Neural cell (in vitro differentiated cells): ENCODE data around the gene IRF2BPL. TPM values are rescaled to one million over a fixed set of nuclear protein-coding genes. Genes with fewer than 3 reads are reported as not detected.

Experiments
- H2AFZ ChIP-seq: fragments of 200-600, 300-800 bp; sonication (generic), shearing (Covaris generic); 2 replicates; pipeline ENCODE4 v1.6.0; 2014; ENCODE audit warnings: low read depth, mild to moderate bottlenecking, antibody characterized with exemption, low read length, moderate library complexity
- H3F3A ChIP-seq: fragments of 200-600 bp; shearing (Covaris generic); 2 replicates; pipeline ENCODE4 v1.6.1; 2016; ENCODE audit warnings: mild to moderate bottlenecking, moderate library complexity, mixed read lengths, antibody characterized with exemption, low read length; ENCODE audit not compliant: insufficient read depth, poor library complexity, severe bottlenecking
- H3K27ac ChIP-seq: fragments of 200-600, 300-800 bp; sonication (generic), shearing (Covaris generic); 2 replicates; pipeline ENCODE4 v1.5.1; 2014; ENCODE audit warnings: mild to moderate bottlenecking, low read length, moderate library complexity
- H3K27me3 ChIP-seq: fragments of 300-800, 200-600 bp; sonication (generic), shearing (Covaris generic); 2 replicates; pipeline ENCODE4 v1.6.0; 2014; ENCODE audit warnings: mild to moderate bottlenecking, low read depth, low read length, moderate library complexity; ENCODE audit not compliant: insufficient read depth
- H3K36me3 ChIP-seq: fragments of 300-800, 200-600 bp; sonication (generic), shearing (Covaris generic); 2 replicates; pipeline ENCODE4 v1.5.1; 2014; ENCODE audit warnings: mild to moderate bottlenecking, antibody characterized with exemption, low read length, moderate library complexity; ENCODE audit not compliant: insufficient read depth
- H3K4me2 ChIP-seq: fragments of 300-800, 200-600 bp; sonication (generic), shearing (Covaris generic); 2 replicates; pipeline ENCODE4 v1.6.0; 2014; ENCODE audit warnings: mild to moderate bottlenecking, low read length
- H3K4me3 ChIP-seq: fragments of 300-800, 200-600 bp; sonication (generic), shearing (Covaris generic); 2 replicates; pipeline ENCODE4 v1.5.1; 2014; ENCODE audit warnings: mild to moderate bottlenecking, low read length, moderate library complexity
- H3K79me2 ChIP-seq: fragments of 200-600 bp; shearing (Covaris generic); replicated peaks from 2 replicates; pipeline ENCODE4 v1.6.0; 2014; ENCODE audit warnings: mild to moderate bottlenecking, low read length, moderate library complexity; ENCODE audit not compliant: insufficient read depth
- H3K9ac ChIP-seq: fragments of 300-800, 200-600 bp; sonication (generic), shearing (Covaris generic); 2 replicates; pipeline ENCODE4 v1.6.1; 2016; ENCODE audit warnings: mild to moderate bottlenecking, low read length, mixed read lengths
- H3K9me2 ChIP-seq: fragments of 200-600 bp; shearing (Covaris generic); 2 replicates; pipeline ENCODE4 v1.6.1; 2016; ENCODE audit warnings: mild to moderate bottlenecking, low read length, mixed read lengths; ENCODE audit not compliant: insufficient read depth
- H3K9me3 ChIP-seq: fragments of 200-600, 300-800 bp; sonication (generic), shearing (Covaris generic); 2 replicates; pipeline ENCODE4 v1.6.1; 2016; ENCODE audit warnings: mild to moderate bottlenecking, mixed run types, low read length, moderate library complexity, mixed read lengths
- H4K20me1 ChIP-seq: fragments of 200-600 bp; shearing (Covaris generic); 2 replicates; pipeline ENCODE4 v1.6.1; 2016; ENCODE audit warnings: mild to moderate bottlenecking, mixed run types; ENCODE audit not compliant: insufficient read depth
- EP300 ChIP-seq: fragments of 450-650 bp; conservative IDR thresholded peaks from 2 replicates; pipeline ENCODE4 v1.6.1; 2014; ENCODE audit warnings: antibody characterized with exemption, mild to moderate bottlenecking, moderate library complexity; ENCODE audit not compliant: poor library complexity, severe bottlenecking
- EZH2 ChIP-seq: fragments of 200-600, 300-800 bp; shearing (Covaris generic), sonication (generic); IDR thresholded peaks from 2 replicates; pipeline ENCODE4 v1.6.1; 2014; ENCODE audit warnings: antibody characterized with exemption, low read length, borderline replicate concordance, mild to moderate bottlenecking; ENCODE audit not compliant: insufficient read depth, poor library complexity, severe bottlenecking
- MXI1 ChIP-seq: fragments of 450-650 bp; conservative IDR thresholded peaks from 2 replicates; pipeline ENCODE4 v1.6.1; 2014; ENCODE audit warnings: antibody characterized with exemption, mild to moderate bottlenecking; ENCODE audit not compliant: poor library complexity, severe bottlenecking
- POLR2AphosphoS5 ChIP-seq: IDR thresholded peaks from 2 replicates; pipeline ENCODE4 v1.6.1; 2012
- RAD21 ChIP-seq: fragments of 450-650 bp; conservative IDR thresholded peaks from 2 replicates; pipeline ENCODE4 v1.6.1; 2014; ENCODE audit warnings: antibody characterized with exemption, mild to moderate bottlenecking, moderate library complexity
- SMC3 ChIP-seq: fragments of 450-650 bp; conservative IDR thresholded peaks from 2 replicates; pipeline ENCODE4 v1.6.1; 2014; ENCODE audit warnings: antibody characterized with exemption, mild to moderate bottlenecking, moderate library complexity; ENCODE audit not compliant: poor library complexity
- TAF1 ChIP-seq: IDR thresholded peaks from 2 replicates; pipeline ENCODE4 v1.6.1; 2012; ENCODE audit warnings: low read depth
- polyA plus RNA-seq: library from polyadenylated mRNA; depleted of rRNA; stranded (reverse); fragments of >200 nt; gene quantifications from 2 replicates; pipeline ENCODE4 v1.2.3, GENCODE V29; 2014
- TF ChIP-seq, protein P1 (sequence below): fragments of 450-650 bp; IDR thresholded peaks from 2 replicates; pipeline ENCODE4 v1.5.1; 2014; ENCODE audit warnings: antibody characterized with exemption, mild to moderate bottlenecking, moderate library complexity; ENCODE audit not compliant: poor library complexity, severe bottlenecking
- TF ChIP-seq, protein P2 (sequence below): IDR thresholded peaks from 2 replicates; pipeline ENCODE4 v1.6.1; 2012; ENCODE audit warnings: borderline replicate concordance

IRF2BPL gene
- polyA plus RNA-seq, 1 donor from 2014 or later: 42.9 TPM

DNA sequence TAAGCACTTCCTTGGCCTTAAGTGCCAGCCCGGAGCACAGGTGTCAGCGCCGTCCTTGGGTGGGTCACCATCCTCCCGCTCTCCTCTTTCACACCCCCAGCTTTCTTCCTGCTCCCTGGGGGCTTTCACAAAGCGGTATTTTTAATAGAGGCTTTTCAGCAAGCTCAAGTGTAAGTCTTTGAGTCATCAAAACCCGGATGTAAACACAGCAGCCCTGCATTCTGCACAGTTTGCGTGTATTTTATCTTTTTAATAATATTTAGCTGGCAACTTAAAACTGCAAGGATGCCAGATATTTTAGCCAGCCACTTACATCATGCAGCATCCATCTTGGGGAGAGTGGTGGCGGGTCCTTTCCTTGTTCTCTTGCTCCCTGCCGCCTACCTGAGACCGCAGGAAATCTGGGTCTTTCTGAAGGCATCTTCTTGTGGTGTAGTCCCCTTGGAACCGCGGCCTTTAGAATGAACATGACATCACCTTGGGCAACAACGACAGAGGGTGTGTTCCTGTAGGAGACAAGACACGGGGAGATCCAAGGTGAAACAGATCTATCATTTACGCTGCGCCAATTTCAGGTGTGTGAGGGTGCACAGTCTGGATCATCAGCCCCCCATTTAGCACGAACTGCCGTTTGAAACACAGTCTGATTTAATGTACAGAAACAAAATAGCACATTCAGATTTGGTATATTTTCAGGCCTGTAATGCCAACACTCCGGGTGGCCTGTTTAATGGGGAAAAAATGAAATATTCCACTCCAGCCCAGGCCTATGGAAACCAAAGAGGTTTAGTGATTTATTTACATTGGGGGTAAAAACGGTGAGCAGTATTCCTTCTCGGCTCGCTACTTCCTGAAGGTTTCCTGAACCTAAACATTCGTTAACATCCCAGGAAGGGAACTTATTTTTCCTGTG lies 12.5 kb upstream of the IRF2BPL start:
- Histone ChIP-seq H3K9me2 (no peaks in the 10 kb centered on the region), H3K9ac (peak overlapping the region; percentile 90), H3K4me2 (peak overlapping the region; percentile 86), H3K79me2 (no peaks in the 10 kb centered on the region), H3F3A (no peaks in the 10 kb centered on the region), H3K4me3 (peak overlapping the region; percentile 61), H3K9me3 (no peaks in the 10 kb centered on the region), H3K36me3 (no peaks in the 10 kb centered on the region), H4K20me1 (no peaks in the 10 kb centered on the region), H2AFZ (peak overlapping the region; percentile 41), H3K27ac (peak overlapping the region; percentile 100), H3K27me3 (no peaks in the 10 kb centered on the region)
- TF ChIP-seq EZH2 (no peak), TAF1 (peak; percentile 8), RAD21 (peak; percentile 30), POLR2AphosphoS5 (peak; percentile 16), SMC3 (peak; percentile 64)
- TF ChIP-seq, protein P1, sequence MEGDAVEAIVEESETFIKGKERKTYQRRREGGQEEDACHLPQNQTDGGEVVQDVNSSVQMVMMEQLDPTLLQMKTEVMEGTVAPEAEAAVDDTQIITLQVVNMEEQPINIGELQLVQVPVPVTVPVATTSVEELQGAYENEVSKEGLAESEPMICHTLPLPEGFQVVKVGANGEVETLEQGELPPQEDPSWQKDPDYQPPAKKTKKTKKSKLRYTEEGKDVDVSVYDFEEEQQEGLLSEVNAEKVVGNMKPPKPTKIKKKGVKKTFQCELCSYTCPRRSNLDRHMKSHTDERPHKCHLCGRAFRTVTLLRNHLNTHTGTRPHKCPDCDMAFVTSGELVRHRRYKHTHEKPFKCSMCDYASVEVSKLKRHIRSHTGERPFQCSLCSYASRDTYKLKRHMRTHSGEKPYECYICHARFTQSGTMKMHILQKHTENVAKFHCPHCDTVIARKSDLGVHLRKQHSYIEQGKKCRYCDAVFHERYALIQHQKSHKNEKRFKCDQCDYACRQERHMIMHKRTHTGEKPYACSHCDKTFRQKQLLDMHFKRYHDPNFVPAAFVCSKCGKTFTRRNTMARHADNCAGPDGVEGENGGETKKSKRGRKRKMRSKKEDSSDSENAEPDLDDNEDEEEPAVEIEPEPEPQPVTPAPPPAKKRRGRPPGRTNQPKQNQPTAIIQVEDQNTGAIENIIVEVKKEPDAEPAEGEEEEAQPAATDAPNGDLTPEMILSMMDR: no peak

- no peaks in the 10 kb centered on the region for H3K27me3 ChIP-seq
- no peaks in the 10 kb centered on the region for H3K9me2 ChIP-seq
- peak overlapping the region; percentile 61 for H3K4me3 ChIP-seq
- H3K79me2 ChIP-seq: no peaks in the 10 kb centered on the region
- peak overlapping the region; percentile 99 for H3K4me2 ChIP-seq
- H3K36me3 ChIP-seq: no peaks in the 10 kb centered on the region
- H2AFZ ChIP-seq: peak overlapping the region; percentile 41
- TF ChIP-seq EP300: peak; percentile 91
- peak; percentile 68 for TF ChIP-seq SMC3
- no peak for TF ChIP-seq EZH2
- peak; percentile 88 for TF ChIP-seq POLR2AphosphoS5
- TF ChIP-seq, protein P1: no peak
- TF ChIP-seq, protein P2, sequence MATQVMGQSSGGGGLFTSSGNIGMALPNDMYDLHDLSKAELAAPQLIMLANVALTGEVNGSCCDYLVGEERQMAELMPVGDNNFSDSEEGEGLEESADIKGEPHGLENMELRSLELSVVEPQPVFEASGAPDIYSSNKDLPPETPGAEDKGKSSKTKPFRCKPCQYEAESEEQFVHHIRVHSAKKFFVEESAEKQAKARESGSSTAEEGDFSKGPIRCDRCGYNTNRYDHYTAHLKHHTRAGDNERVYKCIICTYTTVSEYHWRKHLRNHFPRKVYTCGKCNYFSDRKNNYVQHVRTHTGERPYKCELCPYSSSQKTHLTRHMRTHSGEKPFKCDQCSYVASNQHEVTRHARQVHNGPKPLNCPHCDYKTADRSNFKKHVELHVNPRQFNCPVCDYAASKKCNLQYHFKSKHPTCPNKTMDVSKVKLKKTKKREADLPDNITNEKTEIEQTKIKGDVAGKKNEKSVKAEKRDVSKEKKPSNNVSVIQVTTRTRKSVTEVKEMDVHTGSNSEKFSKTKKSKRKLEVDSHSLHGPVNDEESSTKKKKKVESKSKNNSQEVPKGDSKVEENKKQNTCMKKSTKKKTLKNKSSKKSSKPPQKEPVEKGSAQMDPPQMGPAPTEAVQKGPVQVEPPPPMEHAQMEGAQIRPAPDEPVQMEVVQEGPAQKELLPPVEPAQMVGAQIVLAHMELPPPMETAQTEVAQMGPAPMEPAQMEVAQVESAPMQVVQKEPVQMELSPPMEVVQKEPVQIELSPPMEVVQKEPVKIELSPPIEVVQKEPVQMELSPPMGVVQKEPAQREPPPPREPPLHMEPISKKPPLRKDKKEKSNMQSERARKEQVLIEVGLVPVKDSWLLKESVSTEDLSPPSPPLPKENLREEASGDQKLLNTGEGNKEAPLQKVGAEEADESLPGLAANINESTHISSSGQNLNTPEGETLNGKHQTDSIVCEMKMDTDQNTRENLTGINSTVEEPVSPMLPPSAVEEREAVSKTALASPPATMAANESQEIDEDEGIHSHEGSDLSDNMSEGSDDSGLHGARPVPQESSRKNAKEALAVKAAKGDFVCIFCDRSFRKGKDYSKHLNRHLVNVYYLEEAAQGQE: peak; percentile 84
- TF ChIP-seq TAF1: no peak
- TF ChIP-seq RAD21: peak; percentile 59
- peak; percentile 95 for TF ChIP-seq MXI1
- H3K9ac ChIP-seq: peak overlapping the region; percentile 90
- H3K9me3 ChIP-seq: no peaks in the 10 kb centered on the region
- peak overlapping the region; percentile 100 for H3K27ac ChIP-seq
- H3F3A ChIP-seq: no peaks in the 10 kb centered on the region
- H4K20me1 ChIP-seq: no peaks in the 10 kb centered on the region
Observed at GRCh38 chr14:77040059-77040740, 11.7 kb upstream of the IRF2BPL start.
